ENCODE results near the gene RNF40.
A peak's percentile ranks its signal among the peaks of the same experiment; 100 is the strongest.

Gene RNF40

DNA sequence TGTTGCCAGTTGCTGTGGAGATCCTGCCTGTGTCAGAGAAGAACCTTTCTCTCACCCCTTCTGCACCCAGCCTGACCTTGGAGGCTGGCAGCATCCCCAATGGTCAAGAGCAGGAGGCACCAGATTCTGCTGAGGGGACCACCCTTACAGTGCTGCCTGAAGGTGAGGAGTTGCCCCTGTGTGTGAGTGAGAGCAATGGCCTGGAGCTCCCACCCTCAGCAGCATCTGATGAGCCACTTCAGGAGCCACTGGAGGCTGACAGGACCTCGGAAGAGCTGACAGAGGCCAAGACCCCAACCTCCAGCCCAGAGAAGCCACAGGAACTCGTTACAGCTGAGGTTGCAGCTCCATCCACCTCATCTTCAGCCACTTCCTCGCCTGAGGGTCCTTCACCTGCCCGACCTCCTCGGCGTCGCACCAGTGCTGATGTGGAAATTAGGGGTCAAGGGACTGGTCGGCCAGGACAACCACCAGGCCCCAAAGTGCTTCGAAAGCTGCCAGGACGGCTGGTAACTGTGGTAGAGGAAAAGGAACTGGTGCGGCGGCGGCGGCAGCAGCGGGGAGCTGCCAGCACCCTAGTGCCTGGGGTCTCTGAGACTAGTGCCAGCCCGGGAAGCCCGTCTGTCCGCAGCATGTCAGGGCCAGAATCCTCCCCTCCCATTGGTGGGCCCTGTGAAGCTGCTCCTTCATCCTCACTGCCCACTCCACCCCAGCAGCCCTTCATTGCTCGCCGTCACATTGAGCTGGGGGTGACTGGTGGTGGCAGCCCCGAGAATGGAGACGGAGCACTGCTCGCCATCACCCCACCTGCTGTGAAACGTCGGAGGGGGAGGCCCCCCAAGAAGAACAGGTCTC, 24.1 kb upstream of the RNF40 start:
- H3K9me3 Mint-ChIP-seq = no peaks in the 10 kb centered on the region
- H3K27me3 Mint-ChIP-seq (ENCODE audit: low read depth) = no peaks in the 10 kb centered on the region

DNA sequence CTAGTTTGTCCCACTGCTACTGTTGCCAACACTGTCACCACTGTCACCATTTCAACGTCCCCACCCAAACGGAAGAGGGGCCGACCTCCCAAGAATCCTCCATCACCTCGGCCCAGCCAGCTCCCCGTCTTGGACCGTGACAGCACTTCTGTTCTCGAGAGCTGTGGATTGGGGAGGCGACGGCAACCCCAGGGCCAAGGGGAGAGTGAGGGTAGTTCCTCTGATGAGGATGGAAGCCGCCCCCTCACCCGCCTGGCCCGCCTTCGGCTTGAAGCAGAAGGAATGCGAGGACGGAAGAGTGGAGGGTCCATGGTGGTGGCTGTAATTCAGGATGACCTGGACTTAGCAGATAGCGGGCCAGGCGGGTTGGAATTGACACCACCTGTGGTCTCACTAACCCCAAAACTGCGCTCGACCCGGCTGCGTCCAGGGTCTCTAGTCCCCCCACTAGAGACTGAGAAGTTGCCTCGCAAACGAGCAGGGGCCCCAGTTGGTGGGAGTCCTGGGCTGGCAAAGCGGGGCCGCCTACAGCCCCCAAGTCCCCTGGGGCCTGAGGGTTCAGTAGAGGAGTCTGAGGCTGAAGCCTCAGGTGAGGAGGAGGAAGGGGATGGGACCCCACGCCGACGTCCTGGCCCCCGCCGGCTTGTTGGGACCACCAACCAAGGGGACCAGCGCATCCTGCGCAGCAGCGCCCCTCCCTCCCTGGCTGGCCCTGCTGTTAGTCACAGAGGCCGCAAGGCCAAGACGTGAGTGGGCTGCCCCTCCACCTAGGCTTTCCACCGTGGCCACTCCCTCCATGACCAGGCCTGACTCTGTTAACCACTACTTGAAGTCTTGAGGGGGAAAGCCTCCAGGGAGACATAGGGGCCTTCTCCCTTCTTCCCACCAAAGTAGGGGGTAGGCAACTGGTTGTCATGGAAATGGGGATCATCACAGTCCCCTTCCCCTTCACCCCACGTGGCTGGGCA, 22.9 kb upstream of the RNF40 start:
- Mint-ChIP-seq H3K4me1 (peaks cover 7% of the 10 kb centered on the region), H3K9me3 (no peaks in the 10 kb centered on the region), H3K27me3 (ENCODE audit: low read depth) (no peaks in the 10 kb centered on the region), H3K27ac (no peak overlapping the region), H3K36me3 (ENCODE audit: low read depth) (peaks cover 54% of the 10 kb centered on the region), H3K4me3 (no peak overlapping the region)
- TF ChIP-seq, protein P1, sequence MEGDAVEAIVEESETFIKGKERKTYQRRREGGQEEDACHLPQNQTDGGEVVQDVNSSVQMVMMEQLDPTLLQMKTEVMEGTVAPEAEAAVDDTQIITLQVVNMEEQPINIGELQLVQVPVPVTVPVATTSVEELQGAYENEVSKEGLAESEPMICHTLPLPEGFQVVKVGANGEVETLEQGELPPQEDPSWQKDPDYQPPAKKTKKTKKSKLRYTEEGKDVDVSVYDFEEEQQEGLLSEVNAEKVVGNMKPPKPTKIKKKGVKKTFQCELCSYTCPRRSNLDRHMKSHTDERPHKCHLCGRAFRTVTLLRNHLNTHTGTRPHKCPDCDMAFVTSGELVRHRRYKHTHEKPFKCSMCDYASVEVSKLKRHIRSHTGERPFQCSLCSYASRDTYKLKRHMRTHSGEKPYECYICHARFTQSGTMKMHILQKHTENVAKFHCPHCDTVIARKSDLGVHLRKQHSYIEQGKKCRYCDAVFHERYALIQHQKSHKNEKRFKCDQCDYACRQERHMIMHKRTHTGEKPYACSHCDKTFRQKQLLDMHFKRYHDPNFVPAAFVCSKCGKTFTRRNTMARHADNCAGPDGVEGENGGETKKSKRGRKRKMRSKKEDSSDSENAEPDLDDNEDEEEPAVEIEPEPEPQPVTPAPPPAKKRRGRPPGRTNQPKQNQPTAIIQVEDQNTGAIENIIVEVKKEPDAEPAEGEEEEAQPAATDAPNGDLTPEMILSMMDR (IDR thresholded peaks at IDR 0.05; ENCODE audit: unreplicated experiment in 3 of 3) = no peak

More for the DNA sequence above, 24.1 kb upstream of the RNF40 start:
- Mint-ChIP-seq H3K27ac (no peak overlapping the region), H3K4me3 (no peak overlapping the region), H3K36me3 (ENCODE audit: low read depth) (peaks cover 58% of the 10 kb centered on the region), H3K4me1 (peaks cover 7% of the 10 kb centered on the region)
- TF ChIP-seq, protein P1 (IDR thresholded peaks at IDR 0.05; ENCODE audit: unreplicated experiment in 3 of 3) = no peak

DNA sequence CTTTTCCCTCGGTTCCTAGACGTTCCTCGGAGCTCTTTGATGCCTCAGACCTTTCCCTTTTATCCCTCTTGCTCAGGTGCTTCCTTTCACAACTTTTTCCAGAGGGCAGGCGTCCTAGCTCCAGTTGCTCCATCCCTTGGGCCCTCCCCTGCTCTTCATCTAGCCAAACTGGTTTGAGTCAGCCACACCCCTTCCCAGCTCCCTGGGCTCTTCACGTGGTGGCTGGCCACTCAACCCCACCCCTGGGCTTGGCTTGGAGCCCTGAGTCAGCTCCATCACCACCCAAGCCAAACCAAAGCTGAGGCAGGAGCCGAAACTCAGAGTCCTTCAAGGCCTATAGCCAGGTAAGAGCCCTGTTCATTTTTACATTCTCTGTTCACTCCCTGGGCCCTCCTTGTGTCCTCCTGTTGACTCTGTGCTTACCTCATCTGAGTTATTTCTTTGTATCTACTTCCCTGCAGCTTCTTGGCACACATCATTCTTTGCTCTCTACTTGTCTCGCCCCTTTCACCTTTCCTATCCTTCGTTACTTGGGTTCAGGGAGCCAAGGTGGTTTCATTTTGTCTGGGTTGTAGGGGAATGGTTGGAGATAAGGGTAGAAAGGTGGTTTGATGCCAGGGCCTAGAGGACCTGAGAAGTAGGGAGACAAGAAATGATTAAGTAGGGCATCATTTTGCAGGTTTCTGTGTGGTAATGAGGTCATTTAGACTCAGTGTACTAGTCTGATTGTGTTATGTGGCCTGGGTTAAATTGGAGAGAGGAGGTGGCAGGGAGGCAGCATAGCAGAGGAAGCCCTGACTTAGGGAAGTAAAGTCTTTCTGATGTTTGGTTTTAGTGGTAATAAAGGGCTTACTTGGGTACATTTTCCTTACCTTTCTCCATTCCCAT, 21.5 kb upstream of the RNF40 start:
- Mint-ChIP-seq H3K4me3 (no peak overlapping the region), H3K4me1 (peaks cover 7% of the 10 kb centered on the region), H3K36me3 (ENCODE audit: low read depth) (peaks cover 48% of the 10 kb centered on the region), H3K9me3 (no peaks in the 10 kb centered on the region), H3K27me3 (ENCODE audit: low read depth) (no peaks in the 10 kb centered on the region), H3K27ac (peak overlapping the region in 2 of 3 experiments; percentile 24 to 58)
- TF ChIP-seq, protein P1 (IDR thresholded peaks at IDR 0.05; ENCODE audit: unreplicated experiment in 3 of 3) = no peak

DNA sequence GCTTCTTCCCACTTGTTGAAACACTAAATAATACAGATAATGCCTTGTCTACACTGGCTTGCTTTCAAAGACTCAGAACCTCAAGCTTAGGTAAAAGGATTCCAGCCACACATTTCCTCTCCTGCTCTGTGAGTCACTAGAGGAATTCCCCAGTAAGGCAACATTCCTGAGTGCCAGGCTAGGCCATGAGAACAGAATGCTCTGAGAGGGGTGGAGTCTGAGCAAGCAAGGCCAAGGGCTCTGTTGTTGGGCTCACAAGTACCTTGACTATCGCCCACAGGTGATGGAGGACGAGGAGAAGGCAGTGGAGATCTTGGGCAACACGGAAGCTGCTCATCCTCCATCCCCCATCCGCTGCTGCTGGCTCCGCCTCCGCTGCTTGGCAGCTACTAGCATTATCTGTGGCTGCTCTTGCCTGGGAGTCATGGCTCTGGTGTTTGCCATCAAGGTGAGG, 20.6 kb upstream of the RNF40 start:
- no peaks in the 10 kb centered on the region for H3K9me3 Mint-ChIP-seq
- no peaks in the 10 kb centered on the region for H3K27me3 Mint-ChIP-seq (ENCODE audit: low read depth)
- H3K27ac Mint-ChIP-seq = peak overlapping the region in 2 of 3 experiments; percentile 24 to 34

DNA sequence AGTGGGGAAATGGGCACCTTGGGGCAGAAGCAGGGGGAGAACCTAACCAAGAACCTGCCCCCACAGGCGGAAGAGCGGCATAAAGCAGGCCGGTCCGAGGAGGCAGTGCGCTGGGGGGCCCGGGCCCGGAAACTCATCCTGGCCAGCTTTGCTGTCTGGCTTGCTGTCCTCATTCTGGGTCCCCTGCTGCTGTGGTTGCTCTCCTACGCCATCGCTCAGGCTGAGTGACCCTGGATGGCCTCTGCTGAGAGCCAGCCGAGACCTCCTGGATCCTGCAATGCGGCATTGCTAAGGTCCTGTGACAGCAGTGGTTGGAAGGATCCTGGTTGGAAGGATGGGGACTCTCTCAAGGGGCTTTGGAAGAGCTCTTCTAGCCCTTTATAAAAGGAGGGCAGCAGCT, 18.4 kb upstream of the RNF40 start:
- TF ChIP-seq, protein P1 (IDR thresholded peaks at IDR 0.05; ENCODE audit: unreplicated experiment in 3 of 3) = no peak
- peaks cover 7% of the 10 kb centered on the region for H3K4me1 Mint-ChIP-seq
- H3K36me3 Mint-ChIP-seq (ENCODE audit: low read depth) = peaks cover 34% of the 10 kb centered on the region
- H3K27ac Mint-ChIP-seq = no peak overlapping the region
- no peak overlapping the region for H3K4me3 Mint-ChIP-seq
- H3K9me3 Mint-ChIP-seq = no peaks in the 10 kb centered on the region
- no peaks in the 10 kb centered on the region for H3K27me3 Mint-ChIP-seq (ENCODE audit: low read depth)

More for the DNA sequence above, 20.6 kb upstream of the RNF40 start:
- Mint-ChIP-seq H3K36me3 (ENCODE audit: low read depth) (peaks cover 42% of the 10 kb centered on the region), H3K4me3 (no peak overlapping the region), H3K4me1 (peaks cover 7% of the 10 kb centered on the region)
- TF ChIP-seq, protein P1 (IDR thresholded peaks at IDR 0.05; ENCODE audit: unreplicated experiment in 3 of 3) = no peak
